Stomach (tissue), 9 donors: ENCODE results near the gene SEPTIN11. TPM values are rescaled to one million over a fixed set of nuclear protein-coding genes. Genes with fewer than 3 reads are reported as not detected.

ENCODE experiments used
- DNase-seq, 2 donors: peaks; one replicate each; pipeline versions ENCODE4 v3.0.0 to v3.0.0-alpha.2; 2013 to 2019
- H3K27ac ChIP-seq, 5 donors: fragments of 200-600 bp in 4 of 5; sonication (generic) in 4 of 5; one replicate each; pipeline ENCODE4 v1.5.1; 2013 to 2019; ENCODE audit warnings: mild to moderate bottlenecking in 1 of 5, moderate library complexity in 1 of 5
- H3K27me3 ChIP-seq, 3 donors: fragments of 200-600 bp; sonication (generic); one replicate each; pipeline ENCODE4 v1.5.1; 2017 to 2019; ENCODE audit warnings: mixed run types in 1 of 3
- H3K36me3 ChIP-seq, 4 donors: fragments of 200-600 bp; sonication (generic); 1 replicate in 3 of 4; 2 replicates in 1 of 4; pipeline ENCODE4 v1.5.1; 2016 to 2019
- H3K4me1 ChIP-seq, 4 donors: fragments of 200-600 bp; sonication (generic); one replicate each; pipeline ENCODE4 v1.5.1; 2016 to 2019
- H3K4me3 ChIP-seq, 4 donors: fragments of 200-600 bp; sonication (generic) in 3 of 4; one replicate each; pipeline ENCODE4 v1.5.1; 2016 to 2019; ENCODE audit warnings: mild to moderate bottlenecking in 1 of 4
- H3K9me3 ChIP-seq, 4 donors: fragments of 200-600 bp; sonication (generic); one replicate each; pipeline ENCODE4 v1.5.1; 2016 to 2019
- CTCF ChIP-seq, 7 experiments: fragments of 450-650 bp in 4 of 7; fragments of 200-600 bp in 3 of 7; sonication (generic) in 3 of 7; IDR thresholded peaks; one replicate each; pipeline ENCODE4 v1.5.1; 2016 to 2019; ENCODE audit warnings: antibody characterized with exemption in 7 of 7, control low read depth in 2 of 7, mild to moderate bottlenecking in 1 of 7
- EP300 ChIP-seq: sonication (generic); formaldehyde crosslinking; IDR thresholded peaks from one replicate; pipeline ENCODE4 v1.6.1; 2017; ENCODE audit warnings: antibody characterized with exemption
- POLR2A ChIP-seq, 4 donors: fragments of 450-650 bp; IDR thresholded peaks; one replicate each; pipeline ENCODE4 v1.6.1; 2016; ENCODE audit warnings: antibody characterized with exemption in 4 of 4, control low read depth in 2 of 4, mild to moderate bottlenecking in 1 of 4, moderate library complexity in 1 of 4
- POLR2AphosphoS5 ChIP-seq, 3 donors: sonication (generic); formaldehyde crosslinking; IDR thresholded peaks; one replicate each; pipeline ENCODE4 v1.6.1; 2016; ENCODE audit warnings: antibody characterized with exemption in 3 of 3
- WGBS, 5 donors: extraction: QIAGEN DNeasy Blood & Tissue Kit in 3 of 5; methylation state at CpG; one replicate each; pipeline versions ENCODE4 v1.1.5 to v1.1.7; 2013 to 2018; 5-methylcytosine and 5-hydroxymethylcytosine counted together
- intact Hi-C: fragments of 100-400 bp; cut with DNase I; formaldehyde crosslinking; loops from one replicate; pipeline ENCODE4 v1.15.1; 2023; ENCODE audit warnings: low total_unique reads
- polyA plus RNA-seq, 3 donors: library from polyadenylated mRNA; stranded (reverse); fragments of 200-250 nt; gene quantifications; one replicate each; pipeline ENCODE4 v1.2.3, GENCODE V29; 2013
- total RNA-seq, 5 donors: library from RNA; depleted of rRNA; stranded (reverse); fragments of >200 nt; gene quantifications; one replicate each; pipeline versions ENCODE4 v1.1.0 to v1.2.3, GENCODE V29; 2014 to 2016
- donor health status: healthy with polysubstance abuse.
- donor health status: Bipolar disorder and iron deficiency.
- donor health status: healthy.

Gene SEPTIN11
- total and polyA plus RNA-seq, 8 donors: 9.3 to 298 (median 57.4) TPM

- H3K4me3 ChIP-seq: no peak overlapping the region
- H3K27me3 ChIP-seq: no peaks in the 10 kb centered on the region
- no peak for DNase-seq
- peak overlapping the region in 2 of 5 donors; percentile 15 to 47 for H3K27ac ChIP-seq
- intact Hi-C loops: no loop called here
- TF ChIP-seq POLR2A (IDR thresholded peaks at IDR 0.05) (no peak), POLR2AphosphoS5 (IDR thresholded peaks at IDR 0.05) (no peak), EP300 (no peak), CTCF (IDR thresholded peaks at IDR 0.05) (no peak)
- peaks cover 17 to 80% (median 34%) of the 10 kb centered on the region in 4 donors for H3K4me1 ChIP-seq
- H3K36me3 ChIP-seq: no peaks in the 10 kb centered on the region
- H3K9me3 ChIP-seq: no peaks in the 10 kb centered on the region
- 47 to 72% (median 52%) methylated on average over 4 of the region's 4 CpGs for WGBS, 5 donors
Measured at GRCh38 chr4:76957004-76957738, 7.6 kb downstream of the SEPTIN11 start.

- intact Hi-C loops: no loop called here
- no peaks in the 10 kb centered on the region for H3K9me3 ChIP-seq
- no peaks in the 10 kb centered on the region for H3K27me3 ChIP-seq
- no peak overlapping the region for H3K4me3 ChIP-seq
- no peak overlapping the region for H3K27ac ChIP-seq
- H3K4me1 ChIP-seq: peaks cover 18 to 75% (median 36%) of the 10 kb centered on the region in 4 donors
- WGBS, 5 donors: 96 to 98% (median 97%) methylated on average over 5 of the region's 5 CpGs
- TF ChIP-seq POLR2A (IDR thresholded peaks at IDR 0.05) (no peak), EP300 (no peak), CTCF (IDR thresholded peaks at IDR 0.05) (no peak), POLR2AphosphoS5 (IDR thresholded peaks at IDR 0.05) (no peak)
- H3K36me3 ChIP-seq: no peaks in the 10 kb centered on the region
- no peak for DNase-seq
Measured at GRCh38 chr4:76958891-76959290, 9.3 kb downstream of the SEPTIN11 start.

GRCh38 chr4:76960014-76960413, 10.5 kb downstream of the SEPTIN11 start:
- H3K36me3 ChIP-seq: no peaks in the 10 kb centered on the region
- peaks cover 18 to 65% (median 33%) of the 10 kb centered on the region in 4 donors for H3K4me1 ChIP-seq
- 35 to 64% (median 51%) methylated on average over 4 of the region's 4 CpGs for WGBS, 5 donors
- no peaks in the 10 kb centered on the region for H3K27me3 ChIP-seq
- H3K9me3 ChIP-seq: no peaks in the 10 kb centered on the region
- DNase-seq: peak in 1 of 2 donors; percentile 69
- H3K4me3 ChIP-seq: no peak overlapping the region
- intact Hi-C loops: no loop called here
- H3K27ac ChIP-seq: peak overlapping the region in 2 of 5 donors; percentile 4 to 15
- TF ChIP-seq POLR2A (IDR thresholded peaks at IDR 0.05): no peak
- TF ChIP-seq EP300: no peak
- no peak for TF ChIP-seq CTCF (IDR thresholded peaks at IDR 0.05)
- no peak for TF ChIP-seq POLR2AphosphoS5 (IDR thresholded peaks at IDR 0.05)

GRCh38 chr4:76962406-76963130, 13.0 kb downstream of the SEPTIN11 start:
- Histone ChIP-seq H3K4me1 (peaks cover 11 to 44% (median 25%) of the 10 kb centered on the region in 4 donors), H3K27me3 (no peaks in the 10 kb centered on the region), H3K36me3 (no peaks in the 10 kb centered on the region), H3K9me3 (no peaks in the 10 kb centered on the region), H3K27ac (peak overlapping the region in 2 of 5 donors; percentile 49 to 52), H3K4me3 (no peak overlapping the region)
- TF ChIP-seq CTCF (IDR thresholded peaks at IDR 0.05) (no peak), POLR2A (IDR thresholded peaks at IDR 0.05) (no peak)
- DNase-seq: peak in 1 of 2 donors; percentile 55
- WGBS, 5 donors: 34 to 49% (median 48%) methylated on average over 5 of the region's 5 CpGs
- intact Hi-C loops: no loop called here
